ENCODE data around the gene ATP5F1A.

Gene ATP5F1A

DNA sequence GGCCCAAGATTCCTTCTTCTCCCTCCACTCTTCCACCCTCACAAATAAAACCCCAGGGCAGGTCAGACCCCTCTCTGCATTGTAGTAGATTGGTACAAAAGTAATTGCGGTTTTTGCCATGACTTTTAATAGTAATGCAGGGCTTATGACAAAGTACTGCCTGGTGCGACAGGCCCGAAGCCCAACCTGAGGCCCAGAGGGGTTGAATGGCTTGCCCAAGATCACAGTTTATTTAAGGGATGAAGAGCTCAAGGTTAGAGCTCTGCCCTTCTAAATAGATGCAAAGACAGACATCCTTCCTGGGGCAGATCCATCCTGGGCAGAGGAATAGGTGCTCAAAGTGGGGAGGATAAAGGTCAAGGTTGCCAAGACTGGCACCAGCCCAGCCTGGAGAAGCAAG, 25.1 kb downstream of the ATP5F1A start:
- TF ChIP-seq, protein P1, sequence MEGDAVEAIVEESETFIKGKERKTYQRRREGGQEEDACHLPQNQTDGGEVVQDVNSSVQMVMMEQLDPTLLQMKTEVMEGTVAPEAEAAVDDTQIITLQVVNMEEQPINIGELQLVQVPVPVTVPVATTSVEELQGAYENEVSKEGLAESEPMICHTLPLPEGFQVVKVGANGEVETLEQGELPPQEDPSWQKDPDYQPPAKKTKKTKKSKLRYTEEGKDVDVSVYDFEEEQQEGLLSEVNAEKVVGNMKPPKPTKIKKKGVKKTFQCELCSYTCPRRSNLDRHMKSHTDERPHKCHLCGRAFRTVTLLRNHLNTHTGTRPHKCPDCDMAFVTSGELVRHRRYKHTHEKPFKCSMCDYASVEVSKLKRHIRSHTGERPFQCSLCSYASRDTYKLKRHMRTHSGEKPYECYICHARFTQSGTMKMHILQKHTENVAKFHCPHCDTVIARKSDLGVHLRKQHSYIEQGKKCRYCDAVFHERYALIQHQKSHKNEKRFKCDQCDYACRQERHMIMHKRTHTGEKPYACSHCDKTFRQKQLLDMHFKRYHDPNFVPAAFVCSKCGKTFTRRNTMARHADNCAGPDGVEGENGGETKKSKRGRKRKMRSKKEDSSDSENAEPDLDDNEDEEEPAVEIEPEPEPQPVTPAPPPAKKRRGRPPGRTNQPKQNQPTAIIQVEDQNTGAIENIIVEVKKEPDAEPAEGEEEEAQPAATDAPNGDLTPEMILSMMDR (conservative IDR thresholded peaks at IDR 0.05): no peak
- no peak for TF ChIP-seq ZFX (IDR thresholded peaks at IDR 0.05)
- H3K27ac ChIP-seq: no peak overlapping the region

DNA sequence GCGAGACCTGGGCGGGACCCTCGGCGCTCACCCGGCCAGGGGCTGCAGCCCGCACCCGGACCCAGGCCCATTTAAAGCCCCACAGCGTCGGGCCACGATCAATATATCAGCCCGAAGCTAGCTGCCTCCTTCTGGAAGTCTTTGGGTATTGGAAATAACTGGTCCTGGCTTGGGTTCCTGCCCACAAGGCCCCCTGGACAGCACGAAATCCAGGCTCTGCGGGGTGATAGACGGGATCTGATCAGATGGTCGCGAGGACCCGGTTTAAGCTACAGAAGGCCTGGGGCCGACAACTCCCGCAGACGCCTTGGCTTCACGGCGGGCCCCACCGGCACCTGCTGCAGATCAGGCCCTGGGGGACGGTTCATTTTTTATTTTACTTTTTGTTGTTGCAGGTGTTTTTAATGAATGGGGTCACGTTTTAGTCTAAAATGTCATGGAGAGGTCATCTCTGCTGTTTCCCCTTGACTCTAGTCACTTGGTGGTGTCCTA, 25.7 kb downstream of the ATP5F1A start:
- TF ChIP-seq, protein P1 (conservative IDR thresholded peaks at IDR 0.05): no peak
- TF ChIP-seq ZFX (IDR thresholded peaks at IDR 0.05): no peak
- H3K27ac ChIP-seq: no peak overlapping the region

DNA sequence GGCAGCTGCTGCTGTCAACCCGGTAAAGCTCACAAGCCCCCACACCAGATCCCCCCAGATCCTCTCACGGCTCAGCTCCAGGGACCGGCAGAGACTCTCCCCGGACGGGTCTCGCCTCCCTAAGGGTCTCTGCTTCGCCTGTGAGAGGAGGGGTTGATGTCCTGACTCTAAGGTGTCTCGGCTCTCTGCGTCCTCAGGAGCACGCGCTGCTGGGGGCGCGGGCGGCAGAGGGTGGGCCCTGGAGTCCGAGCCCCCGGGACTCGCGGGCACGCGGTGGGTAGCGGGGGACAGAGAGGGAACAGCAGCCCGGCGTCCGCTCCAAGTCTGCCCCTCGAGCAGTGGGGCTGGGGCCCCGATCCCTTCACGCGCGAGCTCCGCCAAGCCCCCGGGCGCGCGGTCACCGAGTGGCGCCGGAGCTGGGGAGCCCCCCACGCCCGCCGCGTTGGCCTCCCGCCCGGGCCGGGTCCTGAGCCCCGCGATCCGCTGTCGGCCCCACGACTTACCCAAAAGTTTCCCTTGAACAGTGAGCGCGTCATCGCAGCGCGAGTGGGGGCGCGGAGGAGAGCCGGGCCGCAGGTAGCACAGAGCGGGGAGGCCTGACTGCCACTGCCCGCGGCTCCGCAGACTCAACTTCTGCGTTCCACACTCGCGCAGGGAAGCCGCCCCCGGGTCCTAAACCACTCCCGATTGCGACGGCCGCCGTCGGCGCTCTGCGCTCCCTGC, 26.3 kb downstream of the ATP5F1A start, which contains the start of gene PSTPIP2:
PSTPIP2 (minus strand) TSS at position 608 of the 723 bp plus-strand sequence; CDS start at position 536, 72 bp downstream.
- no peak for TF ChIP-seq ZFX (IDR thresholded peaks at IDR 0.05)
- TF ChIP-seq, protein P1 (conservative IDR thresholded peaks at IDR 0.05): no peak

DNA sequence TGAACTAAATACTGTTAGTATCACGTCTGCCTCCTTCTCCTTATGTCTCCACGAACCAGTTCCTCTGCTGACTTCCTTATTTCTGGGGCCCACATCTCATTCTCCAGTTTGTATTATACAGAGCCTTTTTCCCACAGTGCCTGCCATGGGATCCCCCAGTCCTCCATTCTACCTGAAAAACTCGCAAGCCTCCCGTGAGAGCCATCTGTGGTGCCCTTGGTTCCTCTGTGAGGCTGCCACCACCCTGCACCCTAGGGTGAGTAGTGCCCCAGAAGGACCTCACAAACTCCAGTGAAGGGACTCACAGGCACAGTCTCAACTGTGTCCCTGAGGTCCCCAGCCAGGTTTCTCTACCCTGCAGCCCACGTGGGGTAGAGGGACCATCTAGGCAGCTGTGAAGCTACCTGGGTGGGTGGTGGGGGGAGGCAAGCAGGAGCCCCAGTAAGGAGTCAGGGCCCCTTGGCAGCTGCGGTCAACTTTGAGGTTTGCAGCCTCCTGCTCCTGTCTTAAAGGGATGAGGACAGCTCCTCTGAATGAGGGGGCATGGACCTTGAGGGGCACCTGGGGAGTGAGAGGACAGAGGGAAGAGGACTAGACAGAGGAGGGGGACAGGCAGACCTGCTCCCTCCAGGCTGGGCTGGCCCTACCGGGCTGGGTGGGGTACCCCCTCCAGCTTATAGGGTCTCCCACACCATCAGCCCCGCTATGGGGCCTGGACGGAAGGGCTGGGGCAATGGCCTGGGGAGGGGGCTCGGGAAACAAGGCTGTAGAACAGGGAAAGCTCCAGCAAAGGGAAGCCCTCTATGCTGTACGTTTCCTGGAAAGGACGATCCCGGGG, 27.1 kb downstream of the ATP5F1A start:
- H3K27ac ChIP-seq: no peak overlapping the region
- TF ChIP-seq ZFX (IDR thresholded peaks at IDR 0.05): no peak
- TF ChIP-seq, protein P1 (conservative IDR thresholded peaks at IDR 0.05): no peak

More for the DNA sequence above, 26.3 kb downstream of the ATP5F1A start, which contains the start of gene PSTPIP2:
- no peak within 1 kb of the TSS for H3K27ac ChIP-seq

DNA sequence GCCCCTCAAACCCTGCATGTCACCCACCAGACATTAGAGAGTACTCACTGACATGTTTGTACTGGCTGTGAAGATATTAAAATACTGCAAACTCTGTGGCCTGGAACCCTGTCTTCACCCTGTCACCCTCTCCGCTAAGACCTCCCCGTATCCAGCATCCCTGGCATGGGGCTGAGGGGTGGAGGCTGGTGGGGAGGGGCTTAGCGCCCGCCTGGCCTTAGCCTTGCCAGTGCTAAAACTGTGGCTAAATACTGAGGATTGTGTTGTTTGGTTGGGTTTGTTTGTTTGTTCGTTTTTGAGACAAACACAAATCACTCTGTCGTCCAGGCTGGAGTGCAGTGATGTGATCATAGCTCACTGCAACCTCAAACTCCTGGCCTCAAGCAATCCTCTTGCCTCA, 27.9 kb downstream of the ATP5F1A start:
- no peak overlapping the region for H3K27ac ChIP-seq

DNA sequence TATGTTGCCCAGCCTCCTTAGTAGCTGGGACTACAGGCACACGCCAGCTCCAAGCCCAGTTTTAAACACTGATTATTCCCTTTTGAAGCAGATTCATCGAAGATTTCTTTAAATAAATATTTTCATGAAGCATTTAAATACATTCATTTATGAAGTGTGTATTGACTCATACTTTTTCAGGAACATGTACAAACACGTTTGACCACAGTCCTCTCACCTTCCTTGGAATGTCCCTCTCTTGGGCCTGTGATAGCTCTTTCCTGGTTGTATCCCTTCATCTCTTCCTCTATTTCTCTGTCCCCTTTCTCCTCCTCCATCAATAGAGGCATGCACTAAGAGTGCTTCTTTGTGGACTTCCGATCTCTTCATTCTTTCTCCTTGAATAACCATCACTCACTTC, 28.6 kb downstream of the ATP5F1A start:
- TF ChIP-seq, protein P1 (conservative IDR thresholded peaks at IDR 0.05): no peak
- TF ChIP-seq ZFX (IDR thresholded peaks at IDR 0.05): no peak
- H3K27ac ChIP-seq: no peak overlapping the region

More for the DNA sequence above, 27.9 kb downstream of the ATP5F1A start:
- TF ChIP-seq, protein P1 (conservative IDR thresholded peaks at IDR 0.05): no peak
- no peak for TF ChIP-seq ZFX (IDR thresholded peaks at IDR 0.05)

DNA sequence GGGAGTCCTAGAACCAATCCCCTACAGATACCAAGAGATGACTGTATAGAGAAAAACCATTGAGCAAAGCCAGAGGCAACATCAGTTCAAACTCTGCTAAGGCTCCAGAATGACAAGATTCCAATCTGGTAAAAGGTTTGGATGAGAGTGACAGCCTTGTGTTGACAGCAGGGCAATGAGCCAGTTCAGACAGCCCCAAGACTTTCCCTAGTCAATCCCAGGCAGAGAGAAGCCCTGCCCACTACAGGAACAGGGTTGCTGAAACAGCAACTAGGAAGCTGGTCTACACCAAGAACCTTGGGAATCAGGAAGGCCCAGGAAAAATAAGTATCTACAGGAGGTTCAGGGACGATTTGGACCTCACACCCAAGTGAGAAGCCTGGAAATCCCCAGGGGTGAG, 29.3 kb downstream of the ATP5F1A start:
- no peak for TF ChIP-seq ZFX (IDR thresholded peaks at IDR 0.05)
- TF ChIP-seq, protein P1 (conservative IDR thresholded peaks at IDR 0.05): no peak
- no peak overlapping the region for H3K27ac ChIP-seq
